Mucosa of stomach (tissue), 1 donor: ENCODE measurements around the gene PCNT.
"Not testable (repeated sequence)": the region's sequence is repeated elsewhere in the genome, so short reads cannot be mapped to it uniquely, and the experiment has no call there.

Experiments used
- H3K27me3 ChIP-seq: one replicate; pipeline ENCODE4 v1.7.0; 2013; ENCODE audit warnings: mild to moderate bottlenecking, low read length; ENCODE audit not compliant: control insufficient read depth, insufficient read depth
- H3K36me3 ChIP-seq: one replicate; pipeline ENCODE4 v1.7.0; 2013; ENCODE audit warnings: low read length; ENCODE audit not compliant: control insufficient read depth, insufficient read depth
- H3K4me1 ChIP-seq: one replicate; pipeline ENCODE4 v1.7.0; 2013; ENCODE audit warnings: mild to moderate bottlenecking, low read length; ENCODE audit not compliant: control insufficient read depth, insufficient read depth
- H3K4me3 ChIP-seq: one replicate; pipeline ENCODE4 v1.7.0; 2013; ENCODE audit warnings: low read length
- H3K9ac ChIP-seq: one replicate; pipeline ENCODE4 v1.7.0; 2013; ENCODE audit warnings: mild to moderate bottlenecking, low read length, moderate library complexity
- H3K9me3 ChIP-seq: one replicate; pipeline ENCODE4 v1.7.0; 2013; ENCODE audit warnings: mild to moderate bottlenecking, low read length, moderate library complexity; ENCODE audit not compliant: control insufficient read depth
- donor health status: Pancreatic carcinoma.

The PCNT gene

GRCh38 chr21:46431884-46432488 is 108.0 kb downstream of the PCNT start:
- no peak overlapping the region for H3K9ac ChIP-seq
- H3K36me3 ChIP-seq: peaks cover 7% of the 10 kb centered on the region
- H3K27me3 ChIP-seq: no peaks in the 10 kb centered on the region
- H3K4me1 ChIP-seq: no peaks in the 10 kb centered on the region
- no peaks in the 10 kb centered on the region for H3K9me3 ChIP-seq
- H3K4me3 ChIP-seq: no peak overlapping the region

GRCh38 chr21:46433116-46433515 is 109.2 kb downstream of the PCNT start:
- H3K4me3 ChIP-seq, H3K4me1 ChIP-seq, H3K9me3 ChIP-seq, H3K9ac ChIP-seq, H3K27me3 ChIP-seq: not testable (repeated sequence)
- H3K36me3 ChIP-seq: peaks cover 11% of the 10 kb centered on the region

- H3K9me3 ChIP-seq: no peaks in the 10 kb centered on the region
- H3K4me3 ChIP-seq: no peak overlapping the region
- no peaks in the 10 kb centered on the region for H3K4me1 ChIP-seq
- no peaks in the 10 kb centered on the region for H3K27me3 ChIP-seq
- H3K36me3 ChIP-seq: peaks cover 8% of the 10 kb centered on the region
- no peak overlapping the region for H3K9ac ChIP-seq
Observed at GRCh38 chr21:46434322-46434958, 110.5 kb downstream of the PCNT start.

GRCh38 chr21:46435786-46436227 is 111.9 kb downstream of the PCNT start:
- Histone ChIP-seq H3K4me1 (no peaks in the 10 kb centered on the region), H3K36me3 (peaks cover 8% of the 10 kb centered on the region), H3K9me3 (no peaks in the 10 kb centered on the region), H3K4me3 (no peak overlapping the region), H3K9ac (no peak overlapping the region), H3K27me3 (no peaks in the 10 kb centered on the region)

GRCh38 chr21:46436621-46437020 is 112.7 kb downstream of the PCNT start:
- Histone ChIP-seq H3K4me3 (no peak overlapping the region), H3K27me3 (no peaks in the 10 kb centered on the region), H3K9me3 (no peaks in the 10 kb centered on the region), H3K9ac (no peak overlapping the region), H3K36me3 (peaks cover 14% of the 10 kb centered on the region), H3K4me1 (no peaks in the 10 kb centered on the region)

- Histone ChIP-seq H3K9ac (no peak overlapping the region), H3K27me3 (no peaks in the 10 kb centered on the region), H3K36me3 (peaks cover 15% of the 10 kb centered on the region), H3K4me1 (no peaks in the 10 kb centered on the region), H3K4me3 (no peak overlapping the region), H3K9me3 (no peaks in the 10 kb centered on the region)
Observed at GRCh38 chr21:46437096-46437498, 113.1 kb downstream of the PCNT start.

GRCh38 chr21:46437511-46437910 is 113.6 kb downstream of the PCNT start:
- Histone ChIP-seq H3K9ac (no peak overlapping the region), H3K4me1 (no peaks in the 10 kb centered on the region), H3K36me3 (peaks cover 15% of the 10 kb centered on the region), H3K27me3 (no peaks in the 10 kb centered on the region), H3K9me3 (no peaks in the 10 kb centered on the region), H3K4me3 (no peak overlapping the region)

GRCh38 chr21:46438241-46438640 is 114.3 kb downstream of the PCNT start:
- no peaks in the 10 kb centered on the region for H3K9me3 ChIP-seq
- no peak overlapping the region for H3K9ac ChIP-seq
- H3K36me3 ChIP-seq: peaks cover 15% of the 10 kb centered on the region
- H3K27me3 ChIP-seq: no peaks in the 10 kb centered on the region
- no peaks in the 10 kb centered on the region for H3K4me1 ChIP-seq
- H3K4me3 ChIP-seq: no peak overlapping the region

GRCh38 chr21:46439906-46440305 is 116.0 kb downstream of the PCNT start:
- no peaks in the 10 kb centered on the region for H3K4me1 ChIP-seq
- H3K4me3 ChIP-seq: no peak overlapping the region
- no peak overlapping the region for H3K9ac ChIP-seq
- no peaks in the 10 kb centered on the region for H3K27me3 ChIP-seq
- peaks cover 15% of the 10 kb centered on the region for H3K36me3 ChIP-seq
- no peaks in the 10 kb centered on the region for H3K9me3 ChIP-seq

GRCh38 chr21:46441331-46441730 is 117.4 kb downstream of the PCNT start:
- no peaks in the 10 kb centered on the region for H3K27me3 ChIP-seq
- H3K9me3 ChIP-seq: no peaks in the 10 kb centered on the region
- no peaks in the 10 kb centered on the region for H3K4me1 ChIP-seq
- H3K36me3 ChIP-seq: peaks cover 15% of the 10 kb centered on the region
- no peak overlapping the region for H3K4me3 ChIP-seq
- H3K9ac ChIP-seq: no peak overlapping the region

- Histone ChIP-seq H3K9ac (no peak overlapping the region), H3K4me1 (no peaks in the 10 kb centered on the region), H3K27me3 (no peaks in the 10 kb centered on the region), H3K9me3 (no peaks in the 10 kb centered on the region), H3K36me3 (peaks cover 15% of the 10 kb centered on the region), H3K4me3 (no peak overlapping the region)
Observed at GRCh38 chr21:46441961-46442498, 118.1 kb downstream of the PCNT start.

GRCh38 chr21:46442938-46443337 is 119.0 kb downstream of the PCNT start:
- no peaks in the 10 kb centered on the region for H3K9me3 ChIP-seq
- H3K4me1 ChIP-seq: no peaks in the 10 kb centered on the region
- H3K4me3 ChIP-seq: no peak overlapping the region
- H3K36me3 ChIP-seq: peaks cover 11% of the 10 kb centered on the region
- no peaks in the 10 kb centered on the region for H3K27me3 ChIP-seq
- no peak overlapping the region for H3K9ac ChIP-seq
